Caco-2 (cell line): ENCODE measurements around the gene PRPSAP2. TPM values are rescaled to one million over a fixed set of nuclear protein-coding genes. Genes with fewer than 3 reads are reported as not detected.

Experiments
- BruUV-seq: library from RNA; stranded (reverse); fragments of 400-500 nt; replicated peaks from 2 replicates; lab custom pipeline; 2021; lab: Mats Ljungman, UMichigan
- CTCF ChIA-PET: fragments of 300-600 bp; sonication (Branson Sonifier 250); formaldehyde crosslinking; loops from one replicate; lab custom pipeline; 2022; ENCODE audit warnings: antibody characterized with exemption; lab: Charles Lee
- POLR2A ChIA-PET: fragments of 300-600 bp; sonication (Branson Sonifier 250); formaldehyde crosslinking; loops from one replicate; lab custom pipeline; 2022; ENCODE audit warnings: antibody characterized with exemption; lab: Charles Lee
- DNase-seq, 2 experiments: peaks; one replicate each; pipeline versions ENCODE4 v3.0.0 to v3.0.0-alpha.2; 2020 to 2022
- H3K27me3 ChIP-seq: replicated peaks from 2 replicates; pipeline ENCODE4 v1.6.0; 2011; ENCODE audit warnings: low read length; ENCODE audit not compliant: control insufficient read depth, insufficient read depth
- H3K36me3 ChIP-seq: 2 replicates; pipeline ENCODE4 v1.5.1; 2011; ENCODE audit warnings: low read length; ENCODE audit not compliant: control insufficient read depth, insufficient read depth
- H3K4me1 ChIP-seq: fragments of 250-450 bp; sonication (Bioruptor Pico); 2 replicates; pipeline ENCODE4 v1.5.1; 2020; ENCODE audit warnings: mild to moderate bottlenecking
- H3K4me3 ChIP-seq: 2 replicates; pipeline ENCODE4 v1.5.1; 2011; ENCODE audit warnings: low read depth, mild to moderate bottlenecking, control low read depth, low read length
- H3K9me3 ChIP-seq: fragments of 250-450 bp; sonication (Bioruptor Pico); 2 replicates; pipeline ENCODE4 v1.5.1; 2020; ENCODE audit warnings: mild to moderate bottlenecking, moderate library complexity
- H3K27ac Mint-ChIP-seq: one replicate; pipeline ENCODE4 v1.8.0; 2022; ENCODE audit warnings: mixed read lengths; ENCODE audit not compliant: unreplicated experiment
- H3K27me3 Mint-ChIP-seq: one replicate; pipeline ENCODE4 v1.8.0; 2022; ENCODE audit warnings: mixed read lengths; ENCODE audit not compliant: insufficient read depth, unreplicated experiment
- H3K36me3 Mint-ChIP-seq: one replicate; pipeline ENCODE4 v1.8.0; 2022; ENCODE audit warnings: mild to moderate bottlenecking, mixed read lengths; ENCODE audit not compliant: insufficient read depth, unreplicated experiment
- H3K4me1 Mint-ChIP-seq: one replicate; pipeline ENCODE4 v1.8.0; 2022; ENCODE audit warnings: low read depth, mixed read lengths; ENCODE audit not compliant: unreplicated experiment
- H3K4me3 Mint-ChIP-seq: one replicate; pipeline ENCODE4 v1.8.0; 2022; ENCODE audit warnings: mild to moderate bottlenecking, moderate library complexity, mixed read lengths; ENCODE audit not compliant: unreplicated experiment
- H3K9me3 Mint-ChIP-seq: one replicate; pipeline ENCODE4 v1.8.0; 2022; ENCODE audit warnings: mixed read lengths; ENCODE audit not compliant: unreplicated experiment
- CTCF ChIP-seq, 2 experiments: fragments of 200-600 bp in 1 of 2; IDR thresholded peaks; 1 replicate in 1 of 2; 2 replicates in 1 of 2; pipeline versions ENCODE4 v1.5.1 to v1.8.0; 2011 to 2022; ENCODE audit warnings: antibody characterized with exemption in 1 of 2, control low read depth in 1 of 2, inconsistent platforms in 1 of 2, low read depth in 1 of 2, low read length in 1 of 2, mild to moderate bottlenecking in 1 of 2, moderate library complexity in 1 of 2; ENCODE audit not compliant: insufficient read depth in 1 of 2, severe bottlenecking in 1 of 2, unreplicated experiment in 1 of 2
- intact Hi-C: fragments of 100-400 bp; cut with micrococcal nuclease; formaldehyde crosslinking; loops from one replicate; pipeline ENCODE4 v1.10.0; 2022; ENCODE audit not compliant: unreplicated experiment
- total RNA-seq: library from RNA; stranded (reverse); gene quantifications from 2 replicates; pipeline ENCODE4 v1.2.3, GENCODE V29; 2022

Gene PRPSAP2
- total RNA-seq, 1 experiment from 2014 or later, result 49.0 TPM

GRCh38 chr17:18965530-18966236 lies 107.8 kb downstream of the PRPSAP2 start:
- intact Hi-C loops, result loop anchor here (10.0 kb wide), 1 partner anchor 151 kb away; no protein-coding TSS in a partner anchor
- peak overlapping the region; percentile 8 for H3K27ac Mint-ChIP-seq
- H3K27me3 ChIP-seq, result no peaks in the 10 kb centered on the region
- H3K4me3 Mint-ChIP-seq, result no peak overlapping the region
- BruUV-seq, result no TSS peak
- no peaks in the 10 kb centered on the region for H3K9me3 ChIP-seq
- no peaks in the 10 kb centered on the region for H3K36me3 ChIP-seq
- no peaks in the 10 kb centered on the region for H3K9me3 Mint-ChIP-seq
- DNase-seq, result no peak
- no peaks in the 10 kb centered on the region for H3K27me3 Mint-ChIP-seq
- peaks cover 11% of the 10 kb centered on the region for H3K4me1 Mint-ChIP-seq
- ChIA-PET CTCF (no interaction called here), POLR2A (no interaction called here)
- no peak overlapping the region for H3K4me3 ChIP-seq
- no peak for TF ChIP-seq CTCF (IDR thresholded peaks at IDR 0.05; ENCODE audit: insufficient read depth in 1 of 2, low read depth in 1 of 2, low read length in 1 of 2, severe bottlenecking in 1 of 2, unreplicated experiment in 1 of 2)
- H3K4me1 ChIP-seq, result peaks cover 39% of the 10 kb centered on the region
- H3K36me3 Mint-ChIP-seq, result peaks cover 16% of the 10 kb centered on the region

GRCh38 chr17:18966831-18967624 lies 109.1 kb downstream of the PRPSAP2 start:
- H3K4me1 ChIP-seq, result peaks cover 33% of the 10 kb centered on the region
- Mint-ChIP-seq H3K4me3 (no peak overlapping the region), H3K27me3 (no peaks in the 10 kb centered on the region), H3K27ac (no peak overlapping the region), H3K9me3 (no peaks in the 10 kb centered on the region), H3K36me3 (peaks cover 23% of the 10 kb centered on the region), H3K4me1 (peaks cover 10% of the 10 kb centered on the region)
- no peaks in the 10 kb centered on the region for H3K9me3 ChIP-seq
- BruUV-seq, result no TSS peak
- DNase-seq, result no peak
- ChIA-PET CTCF (no interaction called here), POLR2A (no interaction called here)
- no peak for TF ChIP-seq CTCF (IDR thresholded peaks at IDR 0.05; ENCODE audit: insufficient read depth in 1 of 2, low read depth in 1 of 2, low read length in 1 of 2, severe bottlenecking in 1 of 2, unreplicated experiment in 1 of 2)
- no peaks in the 10 kb centered on the region for H3K27me3 ChIP-seq
- no peak overlapping the region for H3K4me3 ChIP-seq
- no peaks in the 10 kb centered on the region for H3K36me3 ChIP-seq
- intact Hi-C loops, result loop anchor here (10.0 kb wide), 1 partner anchor 152 kb away; no protein-coding TSS in a partner anchor

- POLR2A ChIA-PET, result no interaction called here
Measured at GRCh38 chr17:18967916-18968315, 110.0 kb downstream of the PRPSAP2 start.

More at GRCh38 chr17:18967916-18968315, 110.0 kb downstream of the PRPSAP2 start:
- no peaks in the 10 kb centered on the region for H3K9me3 Mint-ChIP-seq
- TF ChIP-seq CTCF (IDR thresholded peaks at IDR 0.05; ENCODE audit: insufficient read depth in 1 of 2, low read depth in 1 of 2, low read length in 1 of 2, severe bottlenecking in 1 of 2, unreplicated experiment in 1 of 2), result no peak
- no peaks in the 10 kb centered on the region for H3K27me3 ChIP-seq
- peaks cover 26% of the 10 kb centered on the region for H3K4me1 ChIP-seq
- DNase-seq, result peak in 1 of 2 experiments; percentile 66
- H3K4me3 Mint-ChIP-seq, result no peak overlapping the region
- no peak overlapping the region for H3K4me3 ChIP-seq
- H3K36me3 Mint-ChIP-seq, result peaks cover 32% of the 10 kb centered on the region
- H3K9me3 ChIP-seq, result no peaks in the 10 kb centered on the region
- H3K36me3 ChIP-seq, result no peaks in the 10 kb centered on the region
- CTCF ChIA-PET, result no interaction called here
- H3K27me3 Mint-ChIP-seq, result no peaks in the 10 kb centered on the region
- intact Hi-C loops, result loop anchor here (10.0 kb wide), 1 partner anchor 153 kb away; no protein-coding TSS in a partner anchor
- H3K27ac Mint-ChIP-seq, result peak overlapping the region; percentile 29
- peaks cover under 1% of the 10 kb centered on the region for H3K4me1 Mint-ChIP-seq
- no TSS peak for BruUV-seq
